HepG2 (cell line): Measurements from ENCODE around the gene CIAPIN1. TPM values are rescaled to one million over a fixed set of nuclear protein-coding genes. Genes with fewer than 3 reads are reported as not detected.

ENCODE experiments used
- HNRNPL ChIP-seq: fragments of 200-400 bp; formaldehyde crosslinking; IDR thresholded peaks from 2 replicates; pipeline ENCODE4 v1.6.1; 2017; ENCODE audit warnings: mild to moderate bottlenecking, low read depth, low read length
- HNRNPUL1 ChIP-seq: fragments of 200-400 bp; formaldehyde crosslinking; IDR thresholded peaks from 2 replicates; pipeline ENCODE4 v1.6.1; 2017; ENCODE audit warnings: low read depth, mild to moderate bottlenecking, low read length, moderate library complexity
- MXI1 ChIP-seq: IDR thresholded peaks from 3 replicates; pipeline ENCODE4 v1.6.1; 2012; ENCODE audit warnings: low read depth, low read length, inconsistent platforms, borderline replicate concordance
- MYNN ChIP-seq: sonication (generic); formaldehyde crosslinking; IDR thresholded peaks from 2 replicates; pipeline ENCODE4 v1.4.0; 2020; ENCODE audit warnings: mild to moderate bottlenecking, low read depth, missing genetic modification reagents
- NCOA2 ChIP-seq: sonication (generic); formaldehyde crosslinking; IDR thresholded peaks from 2 replicates; pipeline ENCODE4 v1.8.0; 2022; ENCODE audit warnings: inconsistent platforms
- PITX1 ChIP-seq: sonication (generic); formaldehyde crosslinking; IDR thresholded peaks from 2 replicates; pipeline ENCODE4 v1.5.1; 2020; ENCODE audit warnings: mild to moderate bottlenecking, missing genetic modification reagents
- RBM22 ChIP-seq: fragments of 200-400 bp; formaldehyde crosslinking; optimal IDR thresholded peaks from 2 replicates; pipeline ENCODE3; 2017; ENCODE audit warnings: mild to moderate bottlenecking, low read length, moderate library complexity
- SIX1 ChIP-seq: sonication (generic); formaldehyde crosslinking; IDR thresholded peaks from 2 replicates; pipeline ENCODE4 v1.4.0; 2020; ENCODE audit warnings: missing genetic modification reagents, borderline replicate concordance
- SOX6 ChIP-seq, 2 experiments: fragments of 450-650 bp in 1 of 2; sonication (generic) in 1 of 2; formaldehyde crosslinking in 1 of 2; IDR thresholded peaks; 2 replicates each; pipeline versions ENCODE4 v1.4.0 to v1.6.1; 2017 to 2020; ENCODE audit warnings: antibody characterized with exemption in 1 of 2, mild to moderate bottlenecking in 1 of 2, missing genetic modification reagents in 1 of 2
- SP5 ChIP-seq: IDR thresholded peaks from 2 replicates; pipeline ENCODE4 v1.6.1; 2016; ENCODE audit warnings: low read depth, borderline replicate concordance
- ZGPAT ChIP-seq: IDR thresholded peaks from 2 replicates; pipeline ENCODE4 v1.6.1; 2016; ENCODE audit warnings: mild to moderate bottlenecking
- ZNF292 ChIP-seq: sonication (generic); formaldehyde crosslinking; IDR thresholded peaks from 2 replicates; pipeline ENCODE4 v1.8.1; 2022; ENCODE audit warnings: mild to moderate bottlenecking, low read depth, missing genetic modification reagents, borderline replicate concordance
- ZNF362 ChIP-seq: sonication (generic); formaldehyde crosslinking; IDR thresholded peaks from 2 replicates; pipeline ENCODE4 v1.4.0; 2020; ENCODE audit warnings: missing genetic modification reagents, mild to moderate bottlenecking, borderline replicate concordance
- ZNF746 ChIP-seq: sonication (generic); formaldehyde crosslinking; IDR thresholded peaks from 2 replicates; pipeline ENCODE4 v1.8.0; 2022; ENCODE audit warnings: mild to moderate bottlenecking, missing genetic modification reagents
- ZNF781 ChIP-seq: sonication (generic); formaldehyde crosslinking; IDR thresholded peaks from 2 replicates; pipeline ENCODE4 v1.5.1; 2020; ENCODE audit warnings: borderline replicate concordance, mild to moderate bottlenecking, missing genetic modification reagents; ENCODE audit errors: not compliant biosample characterization
- polyA plus RNA-seq, 8 experiments: library from polyadenylated mRNA; depleted of rRNA in 3 of 8; stranded (reverse) in 7 of 8; unstranded in 1 of 8; fragments of >200 nt; fragmentation: Illumina TruSeq in 4 of 8; extraction: Trizol in 4 of 8; gene quantifications; 2 replicates each; pipeline versions ENCODE4 v1.2.1 to v1.2.3, GENCODE V29; 2011 to 2016; ENCODE audit warnings: low read depth in 4 of 8, missing spikeins in 1 of 8, mixed read lengths in 1 of 8; ENCODE audit not compliant: insufficient read depth in 1 of 8
- total RNA-seq, 5 experiments: library from RNA; depleted of rRNA; stranded (reverse); fragments of >200 nt; fragmentation: Illumina TruSeq; extraction: Trizol; gene quantifications; 2 replicates each; pipeline ENCODE4 v1.2.3, GENCODE V29; 2016; ENCODE audit warnings: low read depth in 1 of 5
- TF ChIP-seq, protein P1 (sequence below): sonication (generic); formaldehyde crosslinking; IDR thresholded peaks from 2 replicates; pipeline ENCODE4; 2020; ENCODE audit warnings: missing genetic modification reagents, mild to moderate bottlenecking, borderline replicate concordance
- TF ChIP-seq, protein P2 (sequence below): sonication (generic); formaldehyde crosslinking; IDR thresholded peaks from 2 replicates; pipeline ENCODE4 v1.8.0; 2022; ENCODE audit warnings: missing genetic modification reagents, mild to moderate bottlenecking, moderate library complexity, borderline replicate concordance
- TF ChIP-seq, protein P3 (sequence below): IDR thresholded peaks from 2 replicates; pipeline ENCODE4 v1.6.1; 2016

Gene CIAPIN1
- total and polyA plus RNA-seq, 2 of the 13 experiments (the other 11 are each of a cell fraction or from before 2014, with no cell fraction given) = 69.3 to 89.7 TPM

- TF ChIP-seq, protein P1, sequence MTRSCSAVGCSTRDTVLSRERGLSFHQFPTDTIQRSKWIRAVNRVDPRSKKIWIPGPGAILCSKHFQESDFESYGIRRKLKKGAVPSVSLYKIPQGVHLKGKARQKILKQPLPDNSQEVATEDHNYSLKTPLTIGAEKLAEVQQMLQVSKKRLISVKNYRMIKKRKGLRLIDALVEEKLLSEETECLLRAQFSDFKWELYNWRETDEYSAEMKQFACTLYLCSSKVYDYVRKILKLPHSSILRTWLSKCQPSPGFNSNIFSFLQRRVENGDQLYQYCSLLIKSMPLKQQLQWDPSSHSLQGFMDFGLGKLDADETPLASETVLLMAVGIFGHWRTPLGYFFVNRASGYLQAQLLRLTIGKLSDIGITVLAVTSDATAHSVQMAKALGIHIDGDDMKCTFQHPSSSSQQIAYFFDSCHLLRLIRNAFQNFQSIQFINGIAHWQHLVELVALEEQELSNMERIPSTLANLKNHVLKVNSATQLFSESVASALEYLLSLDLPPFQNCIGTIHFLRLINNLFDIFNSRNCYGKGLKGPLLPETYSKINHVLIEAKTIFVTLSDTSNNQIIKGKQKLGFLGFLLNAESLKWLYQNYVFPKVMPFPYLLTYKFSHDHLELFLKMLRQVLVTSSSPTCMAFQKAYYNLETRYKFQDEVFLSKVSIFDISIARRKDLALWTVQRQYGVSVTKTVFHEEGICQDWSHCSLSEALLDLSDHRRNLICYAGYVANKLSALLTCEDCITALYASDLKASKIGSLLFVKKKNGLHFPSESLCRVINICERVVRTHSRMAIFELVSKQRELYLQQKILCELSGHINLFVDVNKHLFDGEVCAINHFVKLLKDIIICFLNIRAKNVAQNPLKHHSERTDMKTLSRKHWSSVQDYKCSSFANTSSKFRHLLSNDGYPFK (CRISPR knock-in tag) = peak; percentile 85
- 0 out of 2 replicates have a peak, but pooled peaks have one; percentile 24 for TF ChIP-seq NCOA2
- TF ChIP-seq HNRNPUL1 = no peak
- no peak for TF ChIP-seq SOX6 (IDR thresholded peaks at IDR 0.05)
- TF ChIP-seq SOX6 (CRISPR knock-in tag; IDR thresholded peaks at IDR 0.05) = peak; percentile 81
- TF ChIP-seq, protein P2, sequence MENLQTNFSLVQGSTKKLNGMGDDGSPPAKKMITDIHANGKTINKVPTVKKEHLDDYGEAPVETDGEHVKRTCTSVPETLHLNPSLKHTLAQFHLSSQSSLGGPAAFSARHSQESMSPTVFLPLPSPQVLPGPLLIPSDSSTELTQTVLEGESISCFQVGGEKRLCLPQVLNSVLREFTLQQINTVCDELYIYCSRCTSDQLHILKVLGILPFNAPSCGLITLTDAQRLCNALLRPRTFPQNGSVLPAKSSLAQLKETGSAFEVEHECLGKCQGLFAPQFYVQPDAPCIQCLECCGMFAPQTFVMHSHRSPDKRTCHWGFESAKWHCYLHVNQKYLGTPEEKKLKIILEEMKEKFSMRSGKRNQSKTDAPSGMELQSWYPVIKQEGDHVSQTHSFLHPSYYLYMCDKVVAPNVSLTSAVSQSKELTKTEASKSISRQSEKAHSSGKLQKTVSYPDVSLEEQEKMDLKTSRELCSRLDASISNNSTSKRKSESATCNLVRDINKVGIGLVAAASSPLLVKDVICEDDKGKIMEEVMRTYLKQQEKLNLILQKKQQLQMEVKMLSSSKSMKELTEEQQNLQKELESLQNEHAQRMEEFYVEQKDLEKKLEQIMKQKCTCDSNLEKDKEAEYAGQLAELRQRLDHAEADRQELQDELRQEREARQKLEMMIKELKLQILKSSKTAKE (CRISPR knock-in tag) = peak; percentile 77
- peak; percentile 14 for TF ChIP-seq ZNF781 (CRISPR knock-in tag)
- TF ChIP-seq ZGPAT (CRISPR knock-in tag) = peak; percentile 83
- TF ChIP-seq MXI1 = peak; percentile 59; the same call in 1 of the 3 replicates
- TF ChIP-seq, protein P3, sequence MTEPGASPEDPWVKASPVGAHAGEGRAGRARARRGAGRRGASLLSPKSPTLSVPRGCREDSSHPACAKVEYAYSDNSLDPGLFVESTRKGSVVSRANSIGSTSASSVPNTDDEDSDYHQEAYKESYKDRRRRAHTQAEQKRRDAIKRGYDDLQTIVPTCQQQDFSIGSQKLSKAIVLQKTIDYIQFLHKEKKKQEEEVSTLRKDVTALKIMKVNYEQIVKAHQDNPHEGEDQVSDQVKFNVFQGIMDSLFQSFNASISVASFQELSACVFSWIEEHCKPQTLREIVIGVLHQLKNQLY (CRISPR knock-in tag) = peak; percentile 79
- TF ChIP-seq PITX1 (CRISPR knock-in tag) = peak; percentile 94
- TF ChIP-seq RBM22 = peak; percentile 3
- peak; percentile 84; the same call in 1 of the 2 replicates for TF ChIP-seq HNRNPL
- TF ChIP-seq MYNN (CRISPR knock-in tag) = no peak
- no peak for TF ChIP-seq SIX1
- TF ChIP-seq ZNF362 (CRISPR knock-in tag) = no peak
- peak; percentile 80; the same call in 1 of the 2 replicates for TF ChIP-seq ZNF292 (CRISPR knock-in tag)
- peak; percentile 92 for TF ChIP-seq ZNF746 (CRISPR knock-in tag)
- TF ChIP-seq SP5 (CRISPR knock-in tag) = peak; percentile 98
Measured at GRCh38 chr16:57479976-57480753, 33.0 kb upstream of the CIAPIN1 start (continued).
